H9 (cell line): Measurements from ENCODE around the gene LSP1. TPM values are rescaled to one million over a fixed set of nuclear protein-coding genes. Genes with fewer than 3 reads are reported as not detected.
A peak's percentile ranks its signal among the peaks of the same experiment; 100 is the strongest.

ENCODE experiments used
- DNase-seq: peaks from one replicate; pipeline ENCODE4 v3.0.0-alpha.2; 2017
- H2AFZ ChIP-seq: one replicate; pipeline ENCODE4 v1.6.1; 2013; ENCODE audit warnings: mild to moderate bottlenecking, low read length, control low read depth, moderate library complexity
- H2AK5ac ChIP-seq: 2 replicates; pipeline ENCODE4 v1.6.1; 2013; ENCODE audit warnings: low read length, control low read depth, mixed read lengths; ENCODE audit not compliant: insufficient read length
- H2BK120ac ChIP-seq: one replicate; pipeline ENCODE4 v1.6.1; 2013; ENCODE audit warnings: low read depth, mild to moderate bottlenecking, low read length, control low read depth, inconsistent platforms; ENCODE audit not compliant: poor library complexity, severe bottlenecking
- H2BK12ac ChIP-seq: 2 replicates; pipeline ENCODE4 v1.6.1; 2013; ENCODE audit warnings: low read length, control low read depth, mixed read lengths, low read depth; ENCODE audit not compliant: insufficient read length
- H2BK15ac ChIP-seq: 2 replicates; pipeline ENCODE4 v1.6.1; 2013; ENCODE audit warnings: low read depth, low read length, control low read depth
- H2BK20ac ChIP-seq: one replicate; pipeline ENCODE4 v1.6.1; 2013; ENCODE audit warnings: low read depth, mild to moderate bottlenecking, low read length, control low read depth, inconsistent platforms; ENCODE audit not compliant: poor library complexity, severe bottlenecking
- H2BK5ac ChIP-seq: 2 replicates; pipeline ENCODE4 v1.6.1; 2013; ENCODE audit warnings: low read length, control low read depth, mixed read lengths; ENCODE audit not compliant: insufficient read length
- H3K14ac ChIP-seq: 2 replicates; pipeline ENCODE4 v1.6.1; 2013; ENCODE audit warnings: low read length, control low read depth; ENCODE audit not compliant: insufficient read depth
- H3K18ac ChIP-seq: 2 replicates; pipeline ENCODE4 v1.6.1; 2013; ENCODE audit warnings: low read depth, mild to moderate bottlenecking, mixed read lengths, low read length, control low read depth; ENCODE audit not compliant: insufficient read length
- H3K23ac ChIP-seq: 2 replicates; pipeline ENCODE4 v1.6.1; 2013; ENCODE audit warnings: low read length, control low read depth, mixed read lengths, low read depth; ENCODE audit not compliant: insufficient read length
- H3K23me2 ChIP-seq: 2 replicates; pipeline ENCODE4 v1.6.1; 2013; ENCODE audit warnings: low read depth, mild to moderate bottlenecking, mixed read lengths, low read length, control low read depth; ENCODE audit not compliant: insufficient read length, poor library complexity, severe bottlenecking
- H3K27ac ChIP-seq: 2 replicates; pipeline ENCODE4 v1.5.1; 2013; ENCODE audit warnings: low read length, control low read depth, mixed read lengths, low read depth; ENCODE audit not compliant: insufficient read length
- H3K27me3 ChIP-seq: 2 replicates; pipeline ENCODE4 v1.6.1; 2013; ENCODE audit warnings: low read length, control low read depth, inconsistent platforms; ENCODE audit not compliant: insufficient read depth
- H3K4ac ChIP-seq: 2 replicates; pipeline ENCODE4 v1.6.1; 2013; ENCODE audit warnings: low read depth, mild to moderate bottlenecking, control low read depth, inconsistent platforms, low read length, moderate library complexity
- H3K4me1 ChIP-seq: 2 replicates; pipeline ENCODE4 v1.6.1; 2013; ENCODE audit warnings: low read length, control low read depth, inconsistent platforms; ENCODE audit not compliant: insufficient read depth
- H3K4me2 ChIP-seq: 2 replicates; pipeline ENCODE4 v1.6.1; 2013; ENCODE audit warnings: low read length, control low read depth, mixed read lengths; ENCODE audit not compliant: insufficient read length, insufficient read depth
- H3K56ac ChIP-seq: 2 replicates; pipeline ENCODE4 v1.6.1; 2013; ENCODE audit warnings: low read depth, mild to moderate bottlenecking, mixed read lengths, low read length, control low read depth; ENCODE audit not compliant: insufficient read length
- H3K79me1 ChIP-seq: 2 replicates; pipeline ENCODE4 v1.6.1; 2013; ENCODE audit warnings: low read depth, mild to moderate bottlenecking, moderate library complexity, low read length, control low read depth, inconsistent platforms; ENCODE audit not compliant: insufficient read depth, poor library complexity, severe bottlenecking
- H3K79me2 ChIP-seq: 2 replicates; pipeline ENCODE4 v1.6.1; 2013; ENCODE audit warnings: low read length, control low read depth, inconsistent platforms; ENCODE audit not compliant: insufficient read depth
- H3K9ac ChIP-seq: 2 replicates; pipeline ENCODE4 v1.6.1; 2013; ENCODE audit warnings: low read length, control low read depth, mixed read lengths; ENCODE audit not compliant: insufficient read length; ENCODE audit errors: extremely low read depth
- H3K9me3 ChIP-seq: one replicate; pipeline ENCODE4 v1.6.1; 2013; ENCODE audit warnings: low read depth, low read length, inconsistent platforms; ENCODE audit not compliant: control insufficient read depth
- H3T11ph ChIP-seq: one replicate; pipeline ENCODE4 v1.6.1; 2013; ENCODE audit warnings: mild to moderate bottlenecking, low read length, control low read depth, inconsistent platforms
- H4K20me1 ChIP-seq: one replicate; pipeline ENCODE4 v1.6.1; 2013; ENCODE audit not compliant: control insufficient read depth, insufficient read length, insufficient read depth
- H4K5ac ChIP-seq: 2 replicates; pipeline ENCODE4 v1.6.1; 2013; ENCODE audit warnings: low read depth, mild to moderate bottlenecking, mixed read lengths, low read length, control low read depth; ENCODE audit not compliant: insufficient read length
- H4K8ac ChIP-seq: replicated peaks from 2 replicates; pipeline ENCODE4 v1.6.1; 2013; ENCODE audit warnings: low read length, control low read depth, mixed read lengths, low read depth; ENCODE audit not compliant: insufficient read length
- H4K91ac ChIP-seq: 2 replicates; pipeline ENCODE4 v1.6.1; 2013; ENCODE audit warnings: low read depth, mild to moderate bottlenecking, moderate library complexity, mixed read lengths, low read length, control low read depth; ENCODE audit not compliant: insufficient read length
- H3K27ac Mint-ChIP-seq, 3 experiments: 2 replicates in 2 of 3; 3 replicates in 1 of 3; pipeline ENCODE4 v1.8.0; 2020 to 2021; ENCODE audit warnings: mixed read lengths in 3 of 3, mild to moderate bottlenecking in 1 of 3, moderate library complexity in 1 of 3
- H3K27me3 Mint-ChIP-seq: 2 replicates; pipeline ENCODE4 v1.8.0; 2021; ENCODE audit warnings: low read depth, mild to moderate bottlenecking, moderate library complexity, mixed read lengths
- H3K36me3 Mint-ChIP-seq, 3 experiments: 2 replicates in 2 of 3; 3 replicates in 1 of 3; pipeline ENCODE4 v1.8.0; 2020 to 2021; ENCODE audit warnings: low read depth in 3 of 3, mixed read lengths in 3 of 3; ENCODE audit not compliant: insufficient read depth in 1 of 3
- H3K4me1 Mint-ChIP-seq, 2 experiments: 2 replicates each; pipeline ENCODE4 v1.8.0; 2020; ENCODE audit warnings: mixed read lengths in 2 of 2
- H3K4me3 Mint-ChIP-seq, 2 experiments: 2 replicates in 1 of 2; 3 replicates in 1 of 2; pipeline ENCODE4 v1.8.0; 2020 to 2021; ENCODE audit warnings: mild to moderate bottlenecking in 2 of 2, mixed read lengths in 2 of 2, moderate library complexity in 1 of 2
- H3K9me3 Mint-ChIP-seq, 2 experiments: 2 replicates in 1 of 2; 3 replicates in 1 of 2; pipeline ENCODE4 v1.8.0; 2020; ENCODE audit warnings: mild to moderate bottlenecking in 2 of 2, mixed read lengths in 2 of 2, moderate library complexity in 1 of 2
- CTCF ChIP-seq: fragments of 200-600 bp; sonication (generic); conservative IDR thresholded peaks from 3 replicates; pipeline ENCODE4 v1.8.0; 2021; ENCODE audit warnings: antibody characterized with exemption, mild to moderate bottlenecking
- WGBS: extraction: QIAGEN DNeasy Blood & Tissue Kit; methylation state at CpG from one replicate; pipeline ENCODE4 v1.1.7; 2013; ENCODE audit warnings: missing lambda C conversion rate, low lambda C conversion rate, mixed read lengths; ENCODE audit not compliant: insufficient read length; ENCODE audit errors: extremely low coverage; 5-methylcytosine and 5-hydroxymethylcytosine counted together
- total RNA-seq: library from RNA; stranded (reverse); gene quantifications from 2 replicates; pipeline ENCODE4 v1.2.1, GENCODE V29; 2021

LSP1 gene
- total RNA-seq, 1 experiment from 2014 or later: not detected

- H3K56ac ChIP-seq: no peak overlapping the region
- H3K4me1 Mint-ChIP-seq: peaks cover 0 to 4% of the 10 kb centered on the region in 2 experiments; a peak in 1 of 4 replicates
- H3K9me3 Mint-ChIP-seq: no peaks in the 10 kb centered on the region
- WGBS: no CpG with 5 or more reads among the region's 11 CpGs
- no peak overlapping the region for H3K14ac ChIP-seq
- H4K5ac ChIP-seq: no peak overlapping the region
- DNase-seq: no peak
- H3K9me3 ChIP-seq: no peaks in the 10 kb centered on the region
- H2AFZ ChIP-seq: no peak overlapping the region
- H3K4me3 Mint-ChIP-seq: 0 out of 5 replicates have a peak overlapping the region, but pooled peaks of 1 of the 2 experiments have one; percentile 2
- H3K9ac ChIP-seq: no peak overlapping the region
- no peak overlapping the region for H3K4ac ChIP-seq
- H3K79me1 ChIP-seq: no peaks in the 10 kb centered on the region
- H3K23me2 ChIP-seq: no peaks in the 10 kb centered on the region
- no peak overlapping the region for H2BK120ac ChIP-seq
- no peak overlapping the region for H3T11ph ChIP-seq
- H3K27ac Mint-ChIP-seq: peak overlapping the region in 1 of 3 experiments; percentile 10; a peak in 1 of 7 replicates
- H3K27me3 Mint-ChIP-seq: peaks cover 19% of the 10 kb centered on the region
- H3K18ac ChIP-seq: no peak overlapping the region
- H3K36me3 Mint-ChIP-seq: no peaks in the 10 kb centered on the region
- H3K4me1 ChIP-seq: no peaks in the 10 kb centered on the region
- no peak for TF ChIP-seq CTCF
- H4K8ac ChIP-seq: no peak overlapping the region
- H2BK15ac ChIP-seq: no peak overlapping the region
- no peak overlapping the region for H4K91ac ChIP-seq
- no peak overlapping the region for H3K4me2 ChIP-seq
- H3K27ac ChIP-seq: no peak overlapping the region
- H2BK20ac ChIP-seq: no peak overlapping the region
- H4K20me1 ChIP-seq: no peaks in the 10 kb centered on the region
- no peaks in the 10 kb centered on the region for H3K79me2 ChIP-seq
- no peak overlapping the region for H2BK12ac ChIP-seq
- H3K27me3 ChIP-seq: no peaks in the 10 kb centered on the region
- H2AK5ac ChIP-seq: no peak overlapping the region
- no peak overlapping the region for H3K23ac ChIP-seq
- H2BK5ac ChIP-seq: no peak overlapping the region
Observed at GRCh38 chr11:1843098-1843473, 9.8 kb upstream of the LSP1 start.
